Spleen (tissue), 11 donors: ENCODE results near the gene ABCC12. TPM values are rescaled to one million over a fixed set of nuclear protein-coding genes. Genes with fewer than 3 reads are reported as not detected.

Experiments used
- DNase-seq: peaks from one replicate; pipeline ENCODE4 v3.0.0-alpha.2; 2020
- H3K27ac ChIP-seq, 8 donors: fragments of 200-600 bp; sonication (generic) in 7 of 8; 1 replicate in 4 of 8; 2 replicates in 4 of 8; pipeline versions ENCODE4 v1.5.0 to v1.8.0; 2016 to 2021; ENCODE audit warnings: inconsistent platforms in 4 of 8, mild to moderate bottlenecking in 4 of 8, moderate library complexity in 1 of 8
- H3K27me3 ChIP-seq, 7 donors: fragments of 200-600 bp; sonication (generic) in 6 of 7; replicated peaks in 1 of 7; 1 replicate in 4 of 7; 2 replicates in 3 of 7; pipeline versions ENCODE4 v1.5.0 to v1.8.0; 2016 to 2021; ENCODE audit warnings: inconsistent platforms in 3 of 7, mild to moderate bottlenecking in 1 of 7
- H3K36me3 ChIP-seq, 6 donors: fragments of 200-600 bp; sonication (generic) in 5 of 6; 1 replicate in 4 of 6; 2 replicates in 2 of 6; pipeline versions ENCODE4 v1.5.0 to v1.8.0; 2016 to 2021; ENCODE audit warnings: inconsistent platforms in 2 of 6
- H3K4me1 ChIP-seq, 6 donors: fragments of 200-600 bp; sonication (generic) in 5 of 6; 1 replicate in 3 of 6; 2 replicates in 3 of 6; pipeline versions ENCODE4 v1.5.0 to v1.8.0; 2016 to 2021; ENCODE audit warnings: inconsistent platforms in 3 of 6
- H3K4me3 ChIP-seq, 8 donors: fragments of 200-600 bp; sonication (generic) in 7 of 8; 1 replicate in 4 of 8; 2 replicates in 4 of 8; pipeline versions ENCODE4 v1.5.0 to v1.8.0; 2016 to 2021; ENCODE audit warnings: inconsistent platforms in 4 of 8, mild to moderate bottlenecking in 4 of 8, moderate library complexity in 2 of 8
- H3K9me3 ChIP-seq, 8 donors: fragments of 200-600 bp; sonication (generic) in 7 of 8; 1 replicate in 4 of 8; 2 replicates in 4 of 8; pipeline versions ENCODE4 v1.5.0 to v1.8.0; 2016 to 2021; ENCODE audit warnings: inconsistent platforms in 4 of 8
- CTCF ChIP-seq, 11 experiments: fragments of 200-600 bp in 7 of 11; fragments of 450-650 bp in 4 of 11; sonication (generic) in 4 of 11; IDR thresholded peaks in 8 of 11; conservative IDR thresholded peaks in 3 of 11; 1 replicate in 7 of 11; 2 replicates in 4 of 11; pipeline versions ENCODE4 v1.4.0 to v1.8.0; 2016 to 2021; ENCODE audit warnings: antibody characterized with exemption in 11 of 11, inconsistent platforms in 4 of 11, mild to moderate bottlenecking in 1 of 11
- POLR2A ChIP-seq, 3 donors: fragments of 450-650 bp; IDR thresholded peaks; one replicate each; pipeline ENCODE4 v1.5.1; 2017; ENCODE audit warnings: antibody characterized with exemption in 3 of 3, mild to moderate bottlenecking in 1 of 3
- POLR2AphosphoS5 ChIP-seq, 3 donors: sonication (generic); formaldehyde crosslinking; IDR thresholded peaks; one replicate each; pipeline ENCODE4 v1.5.1; 2017; ENCODE audit warnings: antibody characterized with exemption in 3 of 3
- WGBS, 5 donors: extraction: QIAGEN DNeasy Blood & Tissue Kit in 3 of 5; methylation state at CpG; one replicate each; pipeline versions ENCODE4 v1.1.5 to v1.1.7; 2013 to 2018; 5-methylcytosine and 5-hydroxymethylcytosine counted together
- intact Hi-C: fragments of 100-400 bp; cut with DNase I; formaldehyde crosslinking; loops from one replicate; pipeline ENCODE4 v1.15.0; 2023; ENCODE audit warnings: low total_unique reads
- polyA plus RNA-seq, 3 donors: library from polyadenylated mRNA; stranded (reverse); fragments of 200-250 nt; gene quantifications; one replicate each; pipeline ENCODE4 v1.2.1, GENCODE V29; 2013
- total RNA-seq, 7 donors: library from RNA; depleted of rRNA in 3 of 7; stranded (reverse); fragments of >200 nt in 3 of 7; fragmentation: NEBNext Ultra II Directional in 4 of 7; extraction: Animal tissue kit (Norgen Biotek cat#: 25700) in 4 of 7; gene quantifications; one replicate each; pipeline versions ENCODE4 v1.1.0 to v1.2.1, GENCODE V29; 2016 to 2021
- donor health status: healthy with polysubstance abuse.
- donor health status: DM: no; HTN: no; CAD: no; lungs with moderate emphysema.
- donor health status: DM: no; HTN: no; CAD: no.
- donor health status: Bipolar disorder and iron deficiency.
- donor health status: healthy.
- donor health status: DM: no; HTN: no; CAD: no.
- donor health status: DM: yes; HTN: yes; CAD: no.

ABCC12 gene
- total and polyA plus RNA-seq, 10 donors = not detected

GRCh38 chr16:48123104-48123788 is 32.5 kb downstream of the ABCC12 start:
- intact Hi-C loops = no loop called here
- WGBS, 5 donors = 53 to 69% (median 59%) methylated on average over 5 of the region's 5 CpGs

GRCh38 chr16:48121276-48121675 is 34.5 kb downstream of the ABCC12 start:
- Histone ChIP-seq H3K27me3 (peaks cover 0 to 8% (median 0%) of the 10 kb centered on the region in 7 donors), H3K4me3 (no peak overlapping the region), H3K4me1 (no peaks in the 10 kb centered on the region), H3K27ac (no peak overlapping the region), H3K36me3 (no peaks in the 10 kb centered on the region), H3K9me3 (no peaks in the 10 kb centered on the region)
- no peak for TF ChIP-seq POLR2A (IDR thresholded peaks at IDR 0.05)
- TF ChIP-seq CTCF (IDR thresholded peaks at IDR 0.05 in 8 of 11, conservative IDR thresholded peaks at IDR 0.05 in 3 of 11) = no peak
- no peak for TF ChIP-seq POLR2AphosphoS5 (IDR thresholded peaks at IDR 0.05)
- intact Hi-C loops = no loop called here
- DNase-seq = no peak
- WGBS, 5 donors = 86 to 93% (median 88%) methylated on average over 5 of the region's 5 CpGs

More at GRCh38 chr16:48123104-48123788, 32.5 kb downstream of the ABCC12 start:
- no peak overlapping the region for H3K4me3 ChIP-seq
- no peaks in the 10 kb centered on the region for H3K9me3 ChIP-seq
- TF ChIP-seq POLR2AphosphoS5 (IDR thresholded peaks at IDR 0.05) (no peak), CTCF (IDR thresholded peaks at IDR 0.05 in 8 of 11, conservative IDR thresholded peaks at IDR 0.05 in 3 of 11) (no peak), POLR2A (IDR thresholded peaks at IDR 0.05) (no peak)
- H3K36me3 ChIP-seq = no peaks in the 10 kb centered on the region
- no peak overlapping the region for H3K27ac ChIP-seq
- DNase-seq = no peak
- H3K27me3 ChIP-seq = peaks cover 0 to 3% (median 0%) of the 10 kb centered on the region in 7 donors
- no peaks in the 10 kb centered on the region for H3K4me1 ChIP-seq

DNA sequence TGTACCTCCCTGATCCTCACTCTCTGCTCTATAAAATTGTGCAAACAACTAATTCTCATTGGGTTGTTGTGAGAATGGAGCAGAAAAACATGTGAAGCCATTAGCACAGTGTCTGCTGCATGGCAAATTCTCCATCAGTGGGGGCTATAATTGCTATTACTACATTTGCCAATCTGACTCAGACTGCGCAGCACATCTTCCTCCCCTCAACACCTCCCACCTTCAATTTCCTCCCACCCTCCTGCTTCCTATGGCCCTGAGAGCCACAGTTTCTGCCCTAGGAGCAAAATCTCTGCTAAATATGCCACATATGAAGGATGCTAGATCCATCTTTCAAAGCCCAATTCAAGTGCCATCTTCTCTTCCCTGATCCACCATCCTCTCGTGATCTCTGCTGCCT is 37.0 kb downstream of the ABCC12 start:
- Histone ChIP-seq H3K4me1 (no peaks in the 10 kb centered on the region), H3K27me3 (peaks cover 0 to 21% (median 0%) of the 10 kb centered on the region in 7 donors), H3K27ac (no peak overlapping the region), H3K4me3 (no peak overlapping the region), H3K9me3 (no peaks in the 10 kb centered on the region), H3K36me3 (no peaks in the 10 kb centered on the region)
- 77 to 87% (median 82%) methylated on average over 2 of the region's 2 CpGs for WGBS, 5 donors
- DNase-seq = no peak
- intact Hi-C loops = no loop called here
- no peak for TF ChIP-seq POLR2AphosphoS5 (IDR thresholded peaks at IDR 0.05)
- no peak for TF ChIP-seq CTCF (IDR thresholded peaks at IDR 0.05 in 8 of 11, conservative IDR thresholded peaks at IDR 0.05 in 3 of 11)
- no peak for TF ChIP-seq POLR2A (IDR thresholded peaks at IDR 0.05)

DNA sequence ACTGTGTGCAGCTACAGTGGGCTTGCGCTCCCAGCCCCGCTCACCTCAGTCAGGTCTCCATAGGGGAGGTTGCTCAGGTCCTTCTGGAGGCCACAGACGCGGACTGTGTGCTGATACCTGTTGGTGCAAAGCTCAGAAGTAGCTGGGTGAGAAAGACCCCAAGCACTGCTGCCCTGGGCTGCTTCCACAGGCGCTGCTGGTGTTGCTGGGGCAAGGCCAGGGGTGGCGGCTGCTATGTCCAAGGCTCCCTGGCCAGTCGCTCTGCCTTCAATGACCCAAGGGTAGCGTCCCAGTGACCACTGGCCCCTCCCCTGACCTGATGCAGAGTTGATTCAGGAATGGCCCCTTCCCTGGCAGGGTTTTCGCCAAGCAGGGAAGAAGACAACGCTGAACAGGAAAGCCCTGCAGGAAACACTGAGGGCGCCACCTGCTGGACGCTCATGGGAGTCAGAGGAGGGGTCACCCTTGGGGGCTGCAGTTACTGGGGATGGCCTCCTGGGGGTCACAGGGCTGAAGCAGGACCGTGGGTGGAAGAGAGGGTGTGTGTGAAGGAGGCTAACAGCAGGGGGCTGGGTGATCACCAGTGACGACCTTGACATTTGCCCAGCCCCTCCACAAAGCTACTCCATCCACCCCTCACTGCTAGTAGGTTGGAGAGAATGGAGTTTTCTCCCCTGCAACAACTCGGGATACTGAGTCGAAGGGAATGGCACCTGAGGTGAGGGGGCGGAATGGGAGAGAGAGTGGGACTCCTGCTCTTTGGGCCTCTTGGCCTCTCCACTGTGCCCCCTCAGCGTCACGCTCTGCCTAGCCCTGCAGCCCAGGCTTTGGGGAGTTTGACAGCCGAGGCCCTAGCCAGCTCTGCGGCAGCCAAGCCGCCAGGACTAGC is 38.3 kb downstream of the ABCC12 start:
- DNase-seq = peak; percentile 82
- intact Hi-C loops = no loop called here
- WGBS, 5 donors = 57 to 68% (median 64%) methylated on average over 14 to 22 of the region's 22 CpGs
- Histone ChIP-seq H3K4me3 (no peak overlapping the region), H3K4me1 (no peaks in the 10 kb centered on the region), H3K27me3 (peaks cover 0 to 18% (median 0%) of the 10 kb centered on the region in 7 donors), H3K36me3 (no peaks in the 10 kb centered on the region), H3K27ac (no peak overlapping the region), H3K9me3 (no peaks in the 10 kb centered on the region)
- peak; percentile 25 to 72 (median 49) for TF ChIP-seq CTCF (IDR thresholded peaks at IDR 0.05 in 8 of 11, conservative IDR thresholded peaks at IDR 0.05 in 3 of 11)
- TF ChIP-seq POLR2A (IDR thresholded peaks at IDR 0.05) = no peak
